T47D (cell line): ENCODE measurements around the gene TMEM234.

Experiments
- DNase-seq, 2 experiments: peaks; one replicate each; pipeline versions ENCODE4 v3.0.0 to v3.0.0-alpha.2; 2011 to 2012; ENCODE audit warnings: low read depth in 1 of 2, low spot score in 1 of 2
- JUND ChIP-seq: IDR thresholded peaks from 2 replicates; pipeline ENCODE4 v1.6.1; 2012; ENCODE audit warnings: low read depth
- in situ Hi-C: cut with HindIII; loops from 2 replicates; pipeline ENCODE4 v1.10.0; 2016; ENCODE audit warnings: low sequenced_read_pairs, low pct_unique_long_range_greater_than_20kb

TMEM234 gene

GRCh38 chr1:32187850-32188249 is 34.3 kb downstream of the TMEM234 start:
- no peak for DNase-seq
- no peak for TF ChIP-seq JUND
- in situ Hi-C loops, result no loop called here

GRCh38 chr1:32186491-32186890 is 35.7 kb downstream of the TMEM234 start:
- no peak for DNase-seq
- in situ Hi-C loops, result no loop called here

GRCh38 chr1:32186077-32186476 is 36.1 kb downstream of the TMEM234 start:
- no peak for DNase-seq
- no peak for TF ChIP-seq JUND
- in situ Hi-C loops, result no loop called here

More at GRCh38 chr1:32186491-32186890, 35.7 kb downstream of the TMEM234 start:
- no peak for TF ChIP-seq JUND

GRCh38 chr1:32184650-32185049 is 37.5 kb downstream of the TMEM234 start:
- DNase-seq, result no peak
- no peak for TF ChIP-seq JUND
- in situ Hi-C loops, result no loop called here

GRCh38 chr1:32182060-32182459 is 40.1 kb downstream of the TMEM234 start:
- TF ChIP-seq JUND, result no peak
- DNase-seq, result no peak
- in situ Hi-C loops, result no loop called here

GRCh38 chr1:32181563-32181962 is 40.6 kb downstream of the TMEM234 start:
- no peak for TF ChIP-seq JUND
- in situ Hi-C loops, result no loop called here
- no peak for DNase-seq

- in situ Hi-C loops, result no loop called here
- no peak for DNase-seq
These were observed 41.1 kb downstream of the TMEM234 start for GRCh38 chr1:32181065-32181464.

GRCh38 chr1:32180186-32181060 is 41.7 kb downstream of the TMEM234 start:
- in situ Hi-C loops, result no loop called here
- TF ChIP-seq JUND, result no peak

More at GRCh38 chr1:32181065-32181464, 41.1 kb downstream of the TMEM234 start:
- no peak for TF ChIP-seq JUND

GRCh38 chr1:32179443-32180185 is 42.5 kb downstream of the TMEM234 start, which contains the start of gene TXLNA:
TSS of gene TXLNA (plus strand) at chr1:32179675. CDS start at chr1:32180346, 671 bp downstream.
- in situ Hi-C loops, result no loop called here
- DNase-seq, result peak; percentile 88 to 91
- TF ChIP-seq JUND, result no peak

More at GRCh38 chr1:32180186-32181060, 41.7 kb downstream of the TMEM234 start:
- DNase-seq, result peak; percentile 23 to 36

GRCh38 chr1:32179193-32179442 is 43.0 kb downstream of the TMEM234 start:
- in situ Hi-C loops, result no loop called here
- TF ChIP-seq JUND, result no peak
- DNase-seq, result no peak

GRCh38 chr1:32178380-32179192 is 43.6 kb downstream of the TMEM234 start:
- no peak for DNase-seq
- in situ Hi-C loops, result no loop called here
- TF ChIP-seq JUND, result no peak

- in situ Hi-C loops, result no loop called here
- no peak for DNase-seq
- no peak for TF ChIP-seq JUND
These were observed 49.4 kb downstream of the TMEM234 start for GRCh38 chr1:32172621-32173245.

GRCh38 chr1:32170991-32171390 is 51.2 kb downstream of the TMEM234 start:
- no peak for TF ChIP-seq JUND
- in situ Hi-C loops, result no loop called here
- no peak for DNase-seq
